ENCODE results near the gene KSR2.

- no peak for TF ChIP-seq POLR2AphosphoS5 (IDR thresholded peaks at IDR 0.05)
- TF ChIP-seq POLR2A (IDR thresholded peaks at IDR 0.05), result no peak
- TF ChIP-seq CTCF (IDR thresholded peaks at IDR 0.05), result no peak
- no peak for TF ChIP-seq EP300 (IDR thresholded peaks at IDR 0.05)
These were observed at the start of gene KSR2 for GRCh38 chr12:117968826-117969659.
